Natural killer cell treated with Interleukin-12 subunit alpha and Interleukin-12 subunit beta and Interleukin-15 and Interleukin-18, amount 100 ng/mL, for 72 hours (primary cell): ENCODE results near the gene TEX53. TPM values are rescaled to one million over a fixed set of nuclear protein-coding genes. Genes with fewer than 3 reads are reported as not detected.

Experiments used
- ATAC-seq, 2 donors: fragments of 150-1000 bp; cut with Tn5 transposase in 1 of 2; sonication (Bioruptor Pico), chemical (Tn5 transposase) in 1 of 2; 2 replicates each; pipeline ENCODE4 v1.10.0; 2021
- DNase-seq: peaks from one replicate; pipeline ENCODE4 v3.0.0; 2022; ENCODE audit warnings: low spot score
- H3K27ac Mint-ChIP-seq, 2 donors: 1 replicate in 1 of 2; 2 replicates in 1 of 2; pipeline ENCODE4 v1.8.0; 2022; ENCODE audit warnings: mixed read lengths in 2 of 2, mild to moderate bottlenecking in 1 of 2, moderate library complexity in 1 of 2
- H3K27me3 Mint-ChIP-seq, 2 donors: 1 replicate in 1 of 2; 2 replicates in 1 of 2; pipeline ENCODE4 v1.8.0; 2022; ENCODE audit warnings: mixed read lengths in 2 of 2
- H3K36me3 Mint-ChIP-seq: one replicate; pipeline ENCODE4 v1.8.0; 2022; ENCODE audit warnings: mixed read lengths
- H3K4me1 Mint-ChIP-seq, 2 donors: 1 replicate in 1 of 2; 2 replicates in 1 of 2; pipeline ENCODE4 v1.8.0; 2022; ENCODE audit warnings: low read depth in 2 of 2, mixed read lengths in 2 of 2, mild to moderate bottlenecking in 1 of 2
- H3K4me3 Mint-ChIP-seq: one replicate; pipeline ENCODE4 v1.8.0; 2022; ENCODE audit warnings: mixed read lengths
- H3K9me3 Mint-ChIP-seq: 2 replicates; pipeline ENCODE4 v1.8.0; 2022; ENCODE audit warnings: mixed read lengths
- total RNA-seq, 2 donors: library from RNA; stranded (reverse); gene quantifications; one replicate each; pipeline ENCODE4 v1.2.3, GENCODE V29; 2022

Gene TEX53
- total RNA-seq, 2 donors from 2014 or later: not detected

DNA sequence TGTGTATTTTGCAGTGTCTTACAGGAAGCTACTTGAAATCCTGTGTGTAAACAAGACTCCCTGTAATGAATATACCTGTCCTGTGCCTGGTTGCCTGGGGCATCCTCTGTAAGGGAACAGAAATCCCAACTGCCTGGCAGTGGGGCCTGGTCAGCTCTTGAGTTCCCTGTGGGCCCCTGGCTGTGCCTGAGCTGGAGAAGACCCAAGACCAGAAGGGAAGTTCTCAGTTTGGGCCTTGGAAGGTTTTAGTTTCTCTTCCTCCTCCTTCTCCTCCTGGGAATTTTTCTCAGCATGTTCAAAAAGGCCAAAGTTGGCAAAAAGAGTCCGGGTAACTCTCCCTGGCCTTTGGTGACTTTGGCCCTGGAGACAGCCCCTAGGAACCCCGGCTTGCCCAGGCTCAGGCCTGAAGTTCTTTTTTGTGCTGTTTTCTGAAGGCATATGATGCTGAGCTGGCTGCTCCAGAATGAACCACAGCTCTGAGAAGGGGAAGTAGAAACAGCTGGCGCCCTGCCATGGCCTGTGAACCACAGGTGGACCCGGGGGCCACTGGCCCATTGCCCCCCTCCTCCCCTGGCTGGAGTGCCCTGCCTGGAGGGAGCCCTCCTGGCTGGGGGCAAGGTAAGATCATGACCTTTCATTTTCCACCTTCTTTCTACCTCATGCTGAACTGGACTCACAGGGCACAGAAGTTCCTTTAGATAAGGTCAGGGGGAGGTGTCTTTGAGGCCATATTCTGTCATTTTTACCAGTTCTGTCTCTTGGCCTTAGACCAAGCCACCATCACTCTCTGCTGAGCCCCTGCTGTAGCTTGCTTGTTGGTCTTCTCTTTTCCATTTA is 40.7 kb downstream of the TEX53 start:
- H3K4me1 Mint-ChIP-seq: peaks cover 27 to 30% of the 10 kb centered on the region in 2 donors
- no peak overlapping the region for H3K4me3 Mint-ChIP-seq
- ATAC-seq: peak in 1 of 2 donors; percentile 15

DNA sequence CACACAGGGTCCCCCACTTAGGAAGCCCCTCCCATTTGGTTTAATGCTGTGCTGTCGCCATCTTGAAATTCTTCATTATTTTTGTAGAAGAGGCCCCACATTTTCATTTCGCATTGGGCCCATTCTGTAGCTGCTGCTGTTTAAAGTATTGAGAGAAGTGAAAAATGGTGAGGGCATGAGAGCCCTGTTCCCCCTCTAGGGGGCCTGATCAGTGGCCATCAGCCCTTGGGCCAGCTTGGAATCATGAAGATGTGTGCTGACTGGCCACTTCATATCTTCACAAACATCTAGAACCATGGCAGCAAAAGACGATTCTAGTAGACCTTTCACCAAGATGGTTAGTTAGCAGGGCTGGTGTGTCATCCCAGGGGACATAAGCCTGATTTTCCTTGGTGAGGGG is 43.2 kb downstream of the TEX53 start:
- H3K9me3 Mint-ChIP-seq: no peaks in the 10 kb centered on the region
- DNase-seq (no peak), ATAC-seq (no peak)
- no peaks in the 10 kb centered on the region for H3K27me3 Mint-ChIP-seq
- no peaks in the 10 kb centered on the region for H3K36me3 Mint-ChIP-seq
- H3K27ac Mint-ChIP-seq: no peak overlapping the region
- no peak overlapping the region for H3K4me3 Mint-ChIP-seq
- H3K4me1 Mint-ChIP-seq: peaks cover 30 to 34% of the 10 kb centered on the region in 2 donors

More for the DNA sequence above, 40.7 kb downstream of the TEX53 start:
- no peaks in the 10 kb centered on the region for H3K36me3 Mint-ChIP-seq
- H3K27me3 Mint-ChIP-seq: no peaks in the 10 kb centered on the region
- peak overlapping the region in 1 of 2 donors; percentile 69 for H3K27ac Mint-ChIP-seq
- DNase-seq: no peak
- H3K9me3 Mint-ChIP-seq: no peaks in the 10 kb centered on the region

DNA sequence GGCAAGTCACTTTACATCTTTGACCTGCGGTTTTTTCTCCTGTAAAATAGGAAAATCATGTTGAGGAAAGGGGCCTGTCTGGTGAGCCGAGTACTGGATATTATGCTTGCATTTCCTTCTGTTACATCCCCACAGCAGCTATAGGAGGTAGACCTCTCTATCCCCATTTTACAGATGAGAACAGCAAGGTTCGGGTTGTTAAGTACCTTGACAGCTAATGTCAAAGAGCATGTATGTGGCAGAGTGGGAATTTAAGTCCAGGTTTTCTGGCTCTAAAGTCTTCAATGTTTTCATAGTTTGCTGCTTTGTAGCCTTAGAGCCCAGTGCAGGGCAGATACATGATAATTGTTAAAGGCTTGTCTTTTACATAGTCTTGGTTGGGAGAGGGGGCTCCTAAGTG is 43.7 kb downstream of the TEX53 start:
- H3K4me1 Mint-ChIP-seq: peaks cover 26 to 32% of the 10 kb centered on the region in 2 donors
- DNase-seq (no peak), ATAC-seq (no peak)
- H3K36me3 Mint-ChIP-seq: no peaks in the 10 kb centered on the region
- no peak overlapping the region for H3K4me3 Mint-ChIP-seq
- H3K27ac Mint-ChIP-seq: peak overlapping the region in 1 of 2 donors; percentile 77
- H3K27me3 Mint-ChIP-seq: no peaks in the 10 kb centered on the region
- H3K9me3 Mint-ChIP-seq: no peaks in the 10 kb centered on the region

DNA sequence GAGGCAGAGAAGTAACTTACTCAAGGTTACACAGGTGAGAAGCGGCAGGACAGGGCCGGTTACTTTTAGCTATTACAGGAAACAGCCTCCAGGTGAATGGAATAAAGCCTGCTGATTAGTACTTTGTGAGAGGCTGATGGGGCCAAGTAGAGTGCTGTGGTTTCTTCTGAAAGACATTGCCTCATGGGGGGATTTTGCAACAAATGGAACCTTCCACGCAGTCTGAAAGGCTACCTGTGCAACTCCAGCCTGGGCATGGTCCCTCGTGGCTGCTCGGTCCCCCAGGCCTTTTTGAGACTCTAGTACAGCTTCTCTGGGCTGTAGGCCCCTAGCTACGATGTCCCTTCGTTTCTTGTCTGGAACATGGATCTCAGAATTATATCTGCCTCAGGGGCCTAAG is 44.5 kb downstream of the TEX53 start:
- H3K4me1 Mint-ChIP-seq: peaks cover 25 to 32% of the 10 kb centered on the region in 2 donors
- peak overlapping the region; percentile 77 to 82 for H3K27ac Mint-ChIP-seq
- H3K4me3 Mint-ChIP-seq: peak overlapping the region; percentile 94
- no peaks in the 10 kb centered on the region for H3K27me3 Mint-ChIP-seq
- no peak for ATAC-seq
- DNase-seq: no peak
- H3K9me3 Mint-ChIP-seq: no peaks in the 10 kb centered on the region
- H3K36me3 Mint-ChIP-seq: no peaks in the 10 kb centered on the region

DNA sequence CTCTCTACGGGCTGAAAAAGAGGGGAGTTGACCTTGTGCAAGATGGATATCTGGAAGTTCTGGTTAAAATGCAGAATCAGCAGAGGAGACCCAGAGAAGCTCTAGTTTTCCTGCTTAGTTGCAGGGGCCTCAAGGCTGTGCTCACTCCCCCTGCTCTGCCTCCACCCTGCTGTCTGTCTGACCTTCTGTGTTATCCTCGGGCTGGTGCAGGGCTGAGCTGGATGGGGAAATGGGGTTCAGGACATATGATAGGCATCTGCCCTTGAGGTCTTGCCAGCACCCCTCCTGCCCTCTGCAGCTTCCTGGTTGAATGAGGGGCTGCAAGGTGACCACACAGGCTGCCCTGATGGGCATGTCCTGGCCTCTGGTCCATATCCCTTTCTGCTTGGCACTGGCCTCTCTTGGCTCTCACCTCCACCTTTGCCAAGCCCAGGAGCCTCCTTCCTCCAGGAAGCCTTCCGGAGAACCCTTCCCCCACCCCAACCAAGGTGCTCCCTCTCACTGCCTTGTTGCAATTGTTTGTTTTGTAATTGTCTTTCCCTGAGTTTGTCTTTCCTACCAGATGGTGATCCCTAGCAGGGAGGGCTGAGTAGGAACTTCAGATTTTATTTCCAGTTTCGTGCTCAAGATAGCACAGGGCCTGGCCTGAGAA is 45.2 kb downstream of the TEX53 start:
- ATAC-seq (no peak), DNase-seq (no peak)
- Mint-ChIP-seq H3K4me1 (peaks cover 25 to 32% of the 10 kb centered on the region in 2 donors), H3K9me3 (no peaks in the 10 kb centered on the region), H3K4me3 (peak overlapping the region; percentile 94), H3K27me3 (no peaks in the 10 kb centered on the region), H3K36me3 (no peaks in the 10 kb centered on the region), H3K27ac (peak overlapping the region; percentile 77 to 82)

DNA sequence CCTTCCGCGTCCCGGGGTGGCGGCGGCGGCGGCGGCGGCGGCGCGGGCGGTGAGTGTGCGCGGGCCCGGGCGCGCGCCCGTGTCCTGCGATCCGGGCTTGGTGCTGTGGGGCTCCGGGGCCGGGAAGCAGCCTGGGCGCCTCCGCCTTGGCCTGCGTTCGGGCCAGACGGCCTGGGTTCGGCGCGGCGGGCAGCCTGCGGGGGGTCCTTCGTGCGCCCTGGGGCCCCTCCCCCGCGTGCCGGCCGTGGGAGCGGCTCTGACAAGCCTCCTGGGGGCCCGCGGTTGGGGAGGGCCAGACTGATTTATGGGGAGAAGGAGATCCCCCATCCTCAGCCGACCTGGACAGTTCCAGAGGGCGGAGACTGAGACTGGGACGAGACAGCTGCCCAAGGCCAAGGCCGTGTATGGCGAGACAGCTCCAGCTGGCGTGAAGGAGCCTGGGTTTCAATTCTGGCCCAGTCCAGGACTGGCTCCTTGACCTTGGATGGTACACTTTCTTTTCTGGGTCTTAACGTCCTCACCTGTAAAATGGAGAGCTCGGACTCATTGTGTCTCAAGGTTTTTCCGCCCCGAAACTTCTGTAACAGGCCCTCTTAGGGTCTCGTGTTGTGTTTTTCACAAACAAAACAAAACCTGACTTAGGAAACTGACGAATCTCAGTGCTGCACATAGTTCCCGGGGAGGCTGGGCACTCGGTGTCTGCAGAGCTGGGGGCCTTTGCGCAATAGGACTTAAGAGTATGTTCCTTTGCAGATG is 45.9 kb downstream of the TEX53 start:
- Mint-ChIP-seq H3K4me3 (peak overlapping the region; percentile 94), H3K27ac (peak overlapping the region; percentile 77 to 82), H3K9me3 (no peaks in the 10 kb centered on the region), H3K36me3 (no peaks in the 10 kb centered on the region), H3K27me3 (no peaks in the 10 kb centered on the region), H3K4me1 (peaks cover 25 to 32% of the 10 kb centered on the region in 2 donors)
- DNase-seq: peak; percentile 62
- peak; percentile 84 to 85 for ATAC-seq

DNA sequence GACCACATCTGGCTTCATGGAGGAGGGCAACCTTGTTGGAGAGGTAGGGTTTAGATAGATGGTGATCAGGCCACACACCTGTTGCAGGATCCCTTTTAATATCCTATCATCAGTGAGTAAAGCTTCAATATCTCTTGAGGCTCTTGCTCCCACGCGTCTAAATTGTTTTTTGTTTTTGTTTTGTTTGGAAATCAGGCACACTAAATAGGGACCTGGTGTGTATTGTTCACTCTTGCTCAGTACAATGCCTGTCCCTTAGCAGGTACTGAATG is 49.1 kb downstream of the TEX53 start:
- H3K4me1 Mint-ChIP-seq: peaks cover 20 to 27% of the 10 kb centered on the region in 2 donors
- no peak overlapping the region for H3K4me3 Mint-ChIP-seq
- no peaks in the 10 kb centered on the region for H3K9me3 Mint-ChIP-seq
- ATAC-seq (no peak), DNase-seq (no peak)
- H3K27ac Mint-ChIP-seq: no peak overlapping the region
- H3K27me3 Mint-ChIP-seq: no peaks in the 10 kb centered on the region
- H3K36me3 Mint-ChIP-seq: no peaks in the 10 kb centered on the region

DNA sequence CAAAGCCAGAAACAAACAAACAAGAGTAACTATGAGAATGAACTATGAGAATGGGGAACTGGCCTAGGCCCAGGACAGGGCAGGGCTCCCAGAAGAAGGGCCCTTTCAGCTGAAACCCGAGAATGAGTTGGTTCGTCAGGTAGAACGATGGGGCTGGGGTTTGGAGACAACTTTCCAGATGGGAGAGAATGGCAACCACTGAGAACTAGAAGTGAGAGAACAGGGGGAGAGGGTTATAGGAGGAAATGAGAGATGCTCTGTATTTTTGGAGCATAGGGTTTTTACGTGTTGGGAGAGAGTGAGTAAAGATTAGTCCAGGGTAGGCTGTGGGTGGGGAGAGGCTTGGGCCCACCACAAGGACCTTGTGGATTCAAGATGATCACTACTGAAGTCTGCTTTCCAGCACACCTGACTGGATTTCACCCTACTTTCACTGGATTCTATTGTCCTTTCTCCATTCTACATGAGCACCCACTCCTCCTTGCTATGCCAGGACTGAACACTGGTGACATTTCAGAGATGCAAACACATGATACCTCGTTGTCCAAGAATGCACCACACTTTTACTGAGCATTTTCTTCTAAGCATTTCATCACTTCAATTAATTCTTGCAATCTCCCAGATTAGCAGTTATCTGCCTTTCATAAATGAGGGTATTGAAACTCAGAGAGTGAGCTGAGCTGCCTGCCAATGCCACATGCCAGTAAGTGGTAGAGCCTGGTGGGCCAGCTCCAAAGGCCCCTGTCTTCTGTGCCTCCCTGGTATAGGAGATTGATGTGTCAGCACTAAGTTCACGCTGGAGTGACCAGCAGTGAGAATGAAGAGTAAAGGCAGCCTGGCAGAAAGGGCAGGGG is 49.7 kb downstream of the TEX53 start:
- DNase-seq (no peak), ATAC-seq (no peak)
- Mint-ChIP-seq H3K27me3 (no peaks in the 10 kb centered on the region), H3K9me3 (no peaks in the 10 kb centered on the region), H3K36me3 (no peaks in the 10 kb centered on the region), H3K4me3 (no peak overlapping the region), H3K27ac (no peak overlapping the region), H3K4me1 (peaks cover 17 to 22% of the 10 kb centered on the region in 2 donors)

DNA sequence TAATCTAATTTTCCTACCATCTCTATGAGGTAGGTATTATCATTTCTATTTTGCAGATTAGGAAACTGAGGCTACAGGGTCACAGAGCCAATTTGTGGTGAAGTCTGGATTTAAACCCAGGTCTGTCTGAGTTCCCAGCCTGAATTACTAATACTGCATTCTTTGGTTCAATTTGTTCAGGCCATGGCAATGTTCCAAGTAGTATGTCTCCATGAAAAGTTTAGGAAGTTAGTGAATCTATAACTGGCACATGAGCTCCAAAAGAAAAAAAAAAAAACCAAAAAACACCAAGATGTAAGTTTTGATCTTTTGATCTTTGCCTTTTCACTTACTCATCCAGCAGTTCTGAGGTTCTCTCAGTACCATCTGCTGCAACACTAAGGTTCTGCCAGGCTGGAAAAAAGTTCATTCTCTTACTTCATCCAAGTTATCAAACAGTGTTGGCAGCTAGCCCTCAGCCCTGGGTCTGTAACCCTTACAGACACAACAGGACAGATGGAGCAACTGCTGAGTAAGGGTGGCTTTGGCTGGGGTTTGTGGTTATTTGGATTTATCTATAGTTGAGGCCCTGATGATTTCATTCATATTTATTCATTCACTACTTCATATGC is 50.9 kb downstream of the TEX53 start:
- Mint-ChIP-seq H3K9me3 (peaks cover 3% of the 10 kb centered on the region), H3K4me1 (peaks cover 7 to 11% of the 10 kb centered on the region in 2 donors), H3K27ac (no peak overlapping the region), H3K27me3 (no peaks in the 10 kb centered on the region), H3K4me3 (no peak overlapping the region), H3K36me3 (peaks cover 5% of the 10 kb centered on the region)
- ATAC-seq (no peak), DNase-seq (no peak)

Other genes starting within 250 kb of the TEX53 start
- 1 to 10 TPM; 1.1 to 2.4 TPM for gene WHRN, start 152.3 kb downstream of the TEX53 start, total RNA-seq
- gene ATP6V1G1, start 70.0 kb downstream of the TEX53 start, total RNA-seq: 10 to 100 TPM; 21.2 to 33.4 TPM
- 10 to 100 TPM; 14.6 to 24.2 TPM for gene TMEM268, start 46.5 kb downstream of the TEX53 start, total RNA-seq
- gene TEX48, start 24.4 kb upstream of the TEX53 start, total RNA-seq: not detected
- gene TNFSF15, start 148.2 kb upstream of the TEX53 start, total RNA-seq: under 1 TPM in 1 of 2 donors, not detected in 1; 0.08 TPM